ENCODE measurements around the gene FAM180A. TPM values are rescaled to one million over a fixed set of nuclear protein-coding genes. Genes with fewer than 3 reads are reported as not detected.

The FAM180A gene
- total RNA-seq (1 to 10 TPM in 1 of 5 donors, not detected in 4; 5.8 TPM), polyA plus RNA-seq (1 to 10 TPM in 1 of 3 donors, under 1 TPM in 2; 0.08 to 2.1 (median 0.75) TPM)
- long read RNA-seq, donor 1, result 0 reads
- long read RNA-seq, donor 2, result 0 reads
- long read RNA-seq, donor 3, result 0 reads
- long read RNA-seq, donor 4, result 0 reads
- long read RNA-seq, donor 5, result 0 reads
- long read RNA-seq, donor 6, result 0 reads
- long read RNA-seq, donor 7, result 0 reads
- long read RNA-seq, donor 8, result 0 reads
- long read RNA-seq, donor 9, result 0 reads
- long read RNA-seq, donor 10, result 0 reads

DNA sequence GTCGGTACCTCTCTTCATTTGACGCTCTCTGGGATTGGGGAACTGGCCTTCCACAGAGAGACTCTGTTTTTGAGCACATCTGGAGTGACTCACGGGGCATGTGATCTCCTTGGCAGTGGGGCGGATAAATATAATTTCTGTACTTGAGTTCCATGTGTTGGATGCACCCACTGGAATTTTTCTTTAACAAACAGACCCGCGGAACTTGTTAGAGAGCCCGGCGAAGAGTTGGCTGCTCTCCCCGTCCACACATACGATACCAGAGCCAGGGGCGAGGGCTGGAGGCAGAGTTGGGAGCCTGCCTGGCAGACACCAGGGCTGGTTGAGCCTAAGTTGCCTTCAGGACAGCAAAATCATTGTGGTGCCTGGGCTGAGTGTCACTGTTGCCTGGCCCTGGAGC, at the start of gene FAM180A:
Gene FAM180A (minus strand): TSS at position 44 of the 400 bp plus-strand sequence. CDS start 233 bp downstream, outside the sequence.
- Histone ChIP-seq H3K4me1 (peaks cover 0 to 11% (median 5%) of the 10 kb centered on the region in 4 donors), H3K27me3 (no peaks in the 10 kb centered on the region), H3K9me3 (no peaks in the 10 kb centered on the region), H3K4me3 (peak within 1 kb of the TSS in 3 of 4 donors; percentile 5 to 33 (median 5)), H3K27ac (peak within 1 kb of the TSS in 3 of 5 donors; percentile 57 to 81 (median 58)), H3K36me3 (no peaks in the 10 kb centered on the region)
- TF ChIP-seq EP300 (IDR thresholded peaks at IDR 0.05) (no peak), POLR2A (IDR thresholded peaks at IDR 0.05) (no peak), POLR2AphosphoS5 (IDR thresholded peaks at IDR 0.05) (peak in 1 of 3 donors; percentile 6)
- TF ChIP-seq, protein P1, sequence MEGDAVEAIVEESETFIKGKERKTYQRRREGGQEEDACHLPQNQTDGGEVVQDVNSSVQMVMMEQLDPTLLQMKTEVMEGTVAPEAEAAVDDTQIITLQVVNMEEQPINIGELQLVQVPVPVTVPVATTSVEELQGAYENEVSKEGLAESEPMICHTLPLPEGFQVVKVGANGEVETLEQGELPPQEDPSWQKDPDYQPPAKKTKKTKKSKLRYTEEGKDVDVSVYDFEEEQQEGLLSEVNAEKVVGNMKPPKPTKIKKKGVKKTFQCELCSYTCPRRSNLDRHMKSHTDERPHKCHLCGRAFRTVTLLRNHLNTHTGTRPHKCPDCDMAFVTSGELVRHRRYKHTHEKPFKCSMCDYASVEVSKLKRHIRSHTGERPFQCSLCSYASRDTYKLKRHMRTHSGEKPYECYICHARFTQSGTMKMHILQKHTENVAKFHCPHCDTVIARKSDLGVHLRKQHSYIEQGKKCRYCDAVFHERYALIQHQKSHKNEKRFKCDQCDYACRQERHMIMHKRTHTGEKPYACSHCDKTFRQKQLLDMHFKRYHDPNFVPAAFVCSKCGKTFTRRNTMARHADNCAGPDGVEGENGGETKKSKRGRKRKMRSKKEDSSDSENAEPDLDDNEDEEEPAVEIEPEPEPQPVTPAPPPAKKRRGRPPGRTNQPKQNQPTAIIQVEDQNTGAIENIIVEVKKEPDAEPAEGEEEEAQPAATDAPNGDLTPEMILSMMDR (IDR thresholded peaks at IDR 0.05), result no peak
- intact Hi-C loops (cut with DNase I; ENCODE audit: low total_unique reads), result no loop called here
- 54 to 79% (median 74%) methylated on average over 11 of the region's 11 CpGs for WGBS, 5 donors
- DNase-seq, result peak in 1 of 2 donors; percentile 48

DNA sequence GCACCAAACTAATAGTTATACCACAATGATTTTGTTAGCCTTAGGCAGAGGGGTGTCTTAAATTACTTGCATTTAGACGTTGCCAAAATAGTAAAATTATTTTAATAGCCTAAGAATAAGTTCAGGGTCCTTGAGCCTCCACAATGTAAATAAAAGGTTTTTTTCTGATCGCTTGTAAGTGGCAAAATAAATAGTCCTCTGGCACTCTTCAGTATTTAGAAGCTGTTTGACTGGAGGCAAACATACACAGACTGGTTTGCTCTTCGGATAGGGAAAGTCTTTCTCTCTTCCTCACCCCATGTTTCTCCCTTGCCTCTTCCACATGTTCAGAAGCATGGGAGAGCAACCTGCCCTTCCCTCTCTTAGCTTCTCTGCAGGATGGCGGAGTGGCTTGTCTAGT, 49.5 kb upstream of the FAM180A start:
- H3K4me3 ChIP-seq, result no peak overlapping the region
- no peaks in the 10 kb centered on the region for H3K36me3 ChIP-seq
- H3K27ac ChIP-seq, result no peak overlapping the region
- DNase-seq, result no peak
- peaks cover 0 to 24% (median 10%) of the 10 kb centered on the region in 4 donors for H3K4me1 ChIP-seq
- H3K9me3 ChIP-seq, result no peaks in the 10 kb centered on the region
- WGBS, 5 donors, result 30 to 46% (median 42%) methylated on average over 4 of the region's 4 CpGs
- H3K27me3 ChIP-seq, result peaks cover 0 to 6% (median 0%) of the 10 kb centered on the region in 3 donors
- TF ChIP-seq POLR2AphosphoS5 (IDR thresholded peaks at IDR 0.05), result no peak
- TF ChIP-seq, protein P1 (IDR thresholded peaks at IDR 0.05), result no peak
- TF ChIP-seq EP300 (IDR thresholded peaks at IDR 0.05), result no peak
- no peak for TF ChIP-seq POLR2A (IDR thresholded peaks at IDR 0.05)
- intact Hi-C loops (cut with DNase I; ENCODE audit: low total_unique reads), result no loop called here

DNA sequence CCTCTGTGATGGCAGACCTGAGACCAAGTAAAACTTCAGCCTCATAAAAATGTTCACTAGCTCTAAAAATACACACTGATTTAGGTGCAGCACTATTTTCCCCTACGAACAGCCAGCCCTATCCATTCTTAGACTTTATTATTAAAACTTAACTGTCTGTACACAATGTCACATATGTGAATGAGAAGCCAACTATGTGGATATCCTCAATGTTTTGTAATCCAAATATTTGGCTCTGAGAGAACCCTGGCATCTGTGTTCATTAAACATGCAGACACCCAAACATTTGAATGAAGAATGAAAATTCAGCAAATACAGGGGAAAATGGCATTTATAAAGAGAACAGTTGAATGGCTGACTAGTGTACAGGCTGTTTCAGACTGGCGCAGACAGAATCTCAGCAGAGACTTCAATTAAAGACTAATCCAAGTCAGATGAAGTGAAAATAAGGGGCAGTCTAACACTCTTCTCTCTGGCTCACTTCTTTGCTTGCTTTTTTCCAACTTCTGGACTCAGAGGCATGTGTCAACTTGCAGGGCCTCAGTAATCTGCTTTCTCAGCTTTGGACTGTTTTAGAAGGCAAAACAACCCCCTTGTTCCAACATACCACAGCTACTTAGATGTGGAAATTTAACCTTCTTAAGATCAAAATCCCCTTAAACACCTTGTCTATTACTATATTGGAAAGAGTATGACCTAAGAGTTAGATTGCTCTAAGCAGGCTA, 47.4 kb upstream of the FAM180A start:
- no peak for DNase-seq
- H3K4me3 ChIP-seq, result no peak overlapping the region
- no peaks in the 10 kb centered on the region for H3K9me3 ChIP-seq
- TF ChIP-seq EP300 (IDR thresholded peaks at IDR 0.05), result no peak
- TF ChIP-seq POLR2A (IDR thresholded peaks at IDR 0.05), result no peak
- TF ChIP-seq, protein P1 (IDR thresholded peaks at IDR 0.05), result no peak
- no peak for TF ChIP-seq POLR2AphosphoS5 (IDR thresholded peaks at IDR 0.05)
- H3K27me3 ChIP-seq, result peaks cover 0 to 6% (median 0%) of the 10 kb centered on the region in 3 donors
- H3K4me1 ChIP-seq, result peaks cover 0 to 16% (median 4%) of the 10 kb centered on the region in 4 donors
- H3K36me3 ChIP-seq, result no peaks in the 10 kb centered on the region
- peak overlapping the region in 2 of 5 donors; percentile 14 to 67 for H3K27ac ChIP-seq
- intact Hi-C loops (cut with DNase I; ENCODE audit: low total_unique reads), result no loop called here
- 63 to 87% (median 73%) methylated on average over 2 of the region's 2 CpGs for WGBS, 5 donors

DNA sequence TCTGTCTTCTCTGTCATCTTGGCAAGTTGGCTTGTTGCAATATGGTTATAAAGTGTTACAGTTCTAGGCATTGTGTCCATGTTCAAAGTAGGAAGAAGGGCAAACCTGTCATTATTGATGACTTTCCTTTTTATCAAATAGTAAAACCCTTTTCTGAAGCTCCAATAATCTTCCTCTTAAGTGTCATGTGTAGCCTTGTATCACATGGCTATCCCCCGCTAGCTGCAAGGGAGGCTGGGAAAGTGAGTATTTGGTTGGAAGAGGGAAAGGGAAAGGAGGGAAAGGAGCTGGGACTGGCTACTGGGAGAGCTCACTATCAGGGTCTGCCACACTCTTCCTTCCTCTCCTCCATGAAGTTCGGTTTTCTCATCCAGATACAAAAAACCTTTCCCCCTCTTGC, 45.2 kb upstream of the FAM180A start:
- Histone ChIP-seq H3K27ac (no peak overlapping the region), H3K27me3 (no peaks in the 10 kb centered on the region), H3K36me3 (no peaks in the 10 kb centered on the region), H3K9me3 (no peaks in the 10 kb centered on the region), H3K4me3 (no peak overlapping the region), H3K4me1 (peaks cover 0 to 11% (median 0%) of the 10 kb centered on the region in 4 donors)
- intact Hi-C loops (cut with DNase I; ENCODE audit: low total_unique reads), result no loop called here
- 85 to 94% (median 92%) methylated on average over 2 of the region's 2 CpGs for WGBS, 5 donors
- TF ChIP-seq EP300 (IDR thresholded peaks at IDR 0.05) (no peak), POLR2A (IDR thresholded peaks at IDR 0.05) (no peak), POLR2AphosphoS5 (IDR thresholded peaks at IDR 0.05) (no peak)
- TF ChIP-seq, protein P1 (IDR thresholded peaks at IDR 0.05), result no peak
- no peak for DNase-seq

All from stomach (tissue), 19 donors.